ENCODE results near the gene ACOT12.

The ACOT12 gene

GRCh38 chr5:81283976-81284375, 110.0 kb downstream of the ACOT12 start:
- DNase-seq, result no peak
